ENCODE data around the gene UBE2K. TPM values are rescaled to one million over a fixed set of nuclear protein-coding genes. Genes with fewer than 3 reads are reported as not detected.

UBE2K gene
- total and polyA plus RNA-seq, 2 of the 13 experiments (the other 11 are each of a cell fraction or from before 2014, with no cell fraction given): 36.2 to 81.0 TPM

DNA sequence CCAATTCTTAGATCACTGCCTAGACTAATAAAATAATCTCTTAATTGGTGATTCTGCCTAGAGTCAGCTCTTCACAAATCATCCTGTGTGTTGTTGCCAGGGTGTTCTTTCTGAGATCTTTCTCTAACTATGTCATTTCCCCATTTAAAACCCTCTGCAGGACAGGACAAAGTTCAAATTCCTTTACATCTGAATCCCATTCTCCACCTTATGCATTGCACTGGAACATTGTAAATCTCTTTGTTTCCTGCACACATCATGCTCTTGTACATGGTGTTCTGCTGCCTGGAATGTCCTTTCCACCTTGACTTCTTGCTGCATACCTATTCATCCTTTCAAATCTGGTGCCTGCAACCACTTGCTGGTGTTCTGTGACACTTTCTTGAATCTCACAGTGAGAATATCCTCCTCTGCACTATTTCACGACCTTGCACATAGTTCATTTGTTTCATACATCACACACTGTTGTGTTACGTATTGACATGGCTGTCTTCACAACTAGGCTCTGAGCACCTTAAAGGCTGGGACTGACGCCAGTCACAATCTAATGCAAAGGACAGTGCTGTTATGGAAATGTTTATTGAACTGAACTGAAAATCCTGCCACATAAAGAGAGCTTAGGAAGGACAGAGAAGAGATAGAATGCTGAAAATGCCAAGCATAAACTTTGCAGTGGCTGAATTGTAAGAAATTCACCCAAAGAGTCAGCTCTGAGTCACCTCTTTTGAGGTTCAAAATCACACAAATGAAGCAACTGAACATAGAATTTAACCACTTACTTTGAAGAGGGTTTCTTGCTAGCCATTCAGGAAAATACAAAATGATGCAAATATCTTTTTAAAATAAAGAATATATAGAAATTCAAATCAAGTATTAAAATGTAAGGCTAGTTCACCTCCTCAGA, 32.9 kb upstream of the UBE2K start (continued):
- TF ChIP-seq ADNP (CRISPR knock-in tag; IDR thresholded peaks at IDR 0.05) (no peak), TEAD3 (CRISPR knock-in tag; optimal IDR thresholded peaks at IDR 0.05; ENCODE audit: borderline replicate concordance) (peak; percentile 98), HDAC1 (CRISPR knock-in tag; IDR thresholded peaks at IDR 0.05) (no peak), ZNF136 (CRISPR knock-in tag; IDR thresholded peaks at IDR 0.05; ENCODE audit: low read depth) (no peak), MED1 (CRISPR knock-in tag; IDR thresholded peaks at IDR 0.05) (peak; percentile 26; the same call in 1 of the 2 replicates), RXRB (CRISPR knock-in tag; IDR thresholded peaks at IDR 0.05; ENCODE audit: borderline replicate concordance) (0 out of 2 replicates have a peak, but pooled peaks have one; percentile 34), ZSCAN21 (CRISPR knock-in tag; IDR thresholded peaks at IDR 0.05; ENCODE audit: borderline replicate concordance) (no peak), ZNF468 (CRISPR knock-in tag; IDR thresholded peaks at IDR 0.05) (no peak), SMAD3 (CRISPR knock-in tag; IDR thresholded peaks at IDR 0.05) (0 out of 2 replicates have a peak, but pooled peaks have one; percentile 21), ZNF614 (CRISPR knock-in tag; IDR thresholded peaks at IDR 0.05; ENCODE audit: borderline replicate concordance) (0 out of 2 replicates have a peak, but pooled peaks have one; percentile 35), RBAK (CRISPR knock-in tag; IDR thresholded peaks at IDR 0.05) (no peak), ZNF331 (CRISPR knock-in tag; IDR thresholded peaks at IDR 0.05) (peak; percentile 56; the same call in 1 of the 2 replicates)
- TF ChIP-seq, protein P1, sequence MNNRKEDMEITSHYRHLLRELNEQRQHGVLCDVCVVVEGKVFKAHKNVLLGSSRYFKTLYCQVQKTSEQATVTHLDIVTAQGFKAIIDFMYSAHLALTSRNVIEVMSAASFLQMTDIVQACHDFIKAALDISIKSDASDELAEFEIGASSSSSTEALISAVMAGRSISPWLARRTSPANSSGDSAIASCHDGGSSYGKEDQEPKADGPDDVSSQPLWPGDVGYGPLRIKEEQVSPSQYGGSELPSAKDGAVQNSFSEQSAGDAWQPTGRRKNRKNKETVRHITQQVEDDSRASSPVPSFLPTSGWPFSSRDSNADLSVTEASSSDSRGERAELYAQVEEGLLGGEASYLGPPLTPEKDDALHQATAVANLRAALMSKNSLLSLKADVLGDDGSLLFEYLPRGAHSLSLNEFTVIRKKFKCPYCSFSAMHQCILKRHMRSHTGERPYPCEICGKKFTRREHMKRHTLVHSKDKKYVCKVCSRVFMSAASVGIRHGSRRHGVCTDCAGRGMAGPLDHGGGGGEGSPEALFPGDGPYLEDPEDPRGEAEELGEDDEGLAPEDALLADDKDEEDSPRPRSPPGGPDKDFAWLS (CRISPR knock-in tag; IDR thresholded peaks at IDR 0.05; ENCODE audit: borderline replicate concordance): no peak
- TF ChIP-seq, protein P2, sequence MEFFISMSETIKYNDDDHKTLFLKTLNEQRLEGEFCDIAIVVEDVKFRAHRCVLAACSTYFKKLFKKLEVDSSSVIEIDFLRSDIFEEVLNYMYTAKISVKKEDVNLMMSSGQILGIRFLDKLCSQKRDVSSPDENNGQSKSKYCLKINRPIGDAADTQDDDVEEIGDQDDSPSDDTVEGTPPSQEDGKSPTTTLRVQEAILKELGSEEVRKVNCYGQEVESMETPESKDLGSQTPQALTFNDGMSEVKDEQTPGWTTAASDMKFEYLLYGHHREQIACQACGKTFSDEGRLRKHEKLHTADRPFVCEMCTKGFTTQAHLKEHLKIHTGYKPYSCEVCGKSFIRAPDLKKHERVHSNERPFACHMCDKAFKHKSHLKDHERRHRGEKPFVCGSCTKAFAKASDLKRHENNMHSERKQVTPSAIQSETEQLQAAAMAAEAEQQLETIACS (CRISPR knock-in tag; IDR thresholded peaks at IDR 0.05): no peak
- TF ChIP-seq, protein P3, sequence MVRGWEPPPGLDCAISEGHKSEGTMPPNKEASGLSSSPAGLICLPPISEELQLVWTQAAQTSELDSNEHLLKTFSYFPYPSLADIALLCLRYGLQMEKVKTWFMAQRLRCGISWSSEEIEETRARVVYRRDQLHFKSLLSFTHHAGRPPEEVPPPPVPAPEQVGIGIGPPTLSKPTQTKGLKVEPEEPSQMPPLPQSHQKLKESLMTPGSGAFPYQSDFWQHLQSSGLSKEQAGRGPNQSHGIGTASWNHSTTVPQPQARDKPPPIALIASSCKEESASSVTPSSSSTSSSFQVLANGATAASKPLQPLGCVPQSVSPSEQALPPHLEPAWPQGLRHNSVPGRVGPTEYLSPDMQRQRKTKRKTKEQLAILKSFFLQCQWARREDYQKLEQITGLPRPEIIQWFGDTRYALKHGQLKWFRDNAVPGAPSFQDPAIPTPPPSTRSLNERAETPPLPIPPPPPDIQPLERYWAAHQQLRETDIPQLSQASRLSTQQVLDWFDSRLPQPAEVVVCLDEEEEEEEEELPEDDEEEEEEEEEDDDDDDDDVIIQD (CRISPR knock-in tag; IDR thresholded peaks at IDR 0.05; ENCODE audit: low read depth): no peak; the same call in 1 of the 2 replicates
- TF ChIP-seq, protein P4, sequence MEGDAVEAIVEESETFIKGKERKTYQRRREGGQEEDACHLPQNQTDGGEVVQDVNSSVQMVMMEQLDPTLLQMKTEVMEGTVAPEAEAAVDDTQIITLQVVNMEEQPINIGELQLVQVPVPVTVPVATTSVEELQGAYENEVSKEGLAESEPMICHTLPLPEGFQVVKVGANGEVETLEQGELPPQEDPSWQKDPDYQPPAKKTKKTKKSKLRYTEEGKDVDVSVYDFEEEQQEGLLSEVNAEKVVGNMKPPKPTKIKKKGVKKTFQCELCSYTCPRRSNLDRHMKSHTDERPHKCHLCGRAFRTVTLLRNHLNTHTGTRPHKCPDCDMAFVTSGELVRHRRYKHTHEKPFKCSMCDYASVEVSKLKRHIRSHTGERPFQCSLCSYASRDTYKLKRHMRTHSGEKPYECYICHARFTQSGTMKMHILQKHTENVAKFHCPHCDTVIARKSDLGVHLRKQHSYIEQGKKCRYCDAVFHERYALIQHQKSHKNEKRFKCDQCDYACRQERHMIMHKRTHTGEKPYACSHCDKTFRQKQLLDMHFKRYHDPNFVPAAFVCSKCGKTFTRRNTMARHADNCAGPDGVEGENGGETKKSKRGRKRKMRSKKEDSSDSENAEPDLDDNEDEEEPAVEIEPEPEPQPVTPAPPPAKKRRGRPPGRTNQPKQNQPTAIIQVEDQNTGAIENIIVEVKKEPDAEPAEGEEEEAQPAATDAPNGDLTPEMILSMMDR (CRISPR knock-in tag; IDR thresholded peaks at IDR 0.05): no peak

Data from HepG2 (cell line).